Measurements from ENCODE around the gene DYRK1B.

Gene DYRK1B

GRCh38 chr19:39795001-39795400, 39.0 kb downstream of the DYRK1B start:
- no peak for DNase-seq (ENCODE audit: low read depth)
- TF ChIP-seq CTCF (IDR thresholded peaks at IDR 0.05; ENCODE audit: low read length, missing control alignments): no peak

GRCh38 chr19:39792999-39793546, 40.9 kb downstream of the DYRK1B start:
- TF ChIP-seq CTCF (IDR thresholded peaks at IDR 0.05; ENCODE audit: low read length, missing control alignments): peak; percentile 94
- DNase-seq (ENCODE audit: low read depth): peak; percentile 81
- peak overlapping the region; percentile 56 for H3K4me3 ChIP-seq (replicated peaks; ENCODE audit: low read depth, low read length)

More at GRCh38 chr19:39795001-39795400, 39.0 kb downstream of the DYRK1B start:
- H3K4me3 ChIP-seq (replicated peaks; ENCODE audit: low read depth, low read length): no peak overlapping the region

- H3K4me3 ChIP-seq (replicated peaks; ENCODE audit: low read depth, low read length): no peak overlapping the region
- no peak for TF ChIP-seq CTCF (IDR thresholded peaks at IDR 0.05; ENCODE audit: low read length, missing control alignments)
- DNase-seq (ENCODE audit: low read depth): no peak
Observed at GRCh38 chr19:39788244-39788643, 45.7 kb downstream of the DYRK1B start.

- no peak for DNase-seq (ENCODE audit: low read depth)
- no peak for TF ChIP-seq CTCF (IDR thresholded peaks at IDR 0.05; ENCODE audit: low read length, missing control alignments)
- H3K4me3 ChIP-seq (replicated peaks; ENCODE audit: low read depth, low read length): no peak overlapping the region
Observed at GRCh38 chr19:39780894-39781293, 53.1 kb downstream of the DYRK1B start.

- TF ChIP-seq CTCF (IDR thresholded peaks at IDR 0.05; ENCODE audit: low read length, missing control alignments): no peak
- DNase-seq (ENCODE audit: low read depth): no peak
- no peak within 1 kb of the TSS for H3K4me3 ChIP-seq (replicated peaks; ENCODE audit: low read depth, low read length)
Observed at GRCh38 chr19:39778763-39779162, 55.2 kb downstream of the DYRK1B start, which contains the start of gene LEUTX. LEUTX (plus strand) TSS chr19:39778854; CDS start chr19:39778921, 67 bp downstream.

Data from fibroblast of pulmonary artery (primary cell).